Measurements from ENCODE around the gene DOCK1.
"Not testable (repeated sequence)": the region's sequence is repeated elsewhere in the genome, so short reads cannot be mapped to it uniquely, and the experiment has no call there.

Gene DOCK1

DNA sequence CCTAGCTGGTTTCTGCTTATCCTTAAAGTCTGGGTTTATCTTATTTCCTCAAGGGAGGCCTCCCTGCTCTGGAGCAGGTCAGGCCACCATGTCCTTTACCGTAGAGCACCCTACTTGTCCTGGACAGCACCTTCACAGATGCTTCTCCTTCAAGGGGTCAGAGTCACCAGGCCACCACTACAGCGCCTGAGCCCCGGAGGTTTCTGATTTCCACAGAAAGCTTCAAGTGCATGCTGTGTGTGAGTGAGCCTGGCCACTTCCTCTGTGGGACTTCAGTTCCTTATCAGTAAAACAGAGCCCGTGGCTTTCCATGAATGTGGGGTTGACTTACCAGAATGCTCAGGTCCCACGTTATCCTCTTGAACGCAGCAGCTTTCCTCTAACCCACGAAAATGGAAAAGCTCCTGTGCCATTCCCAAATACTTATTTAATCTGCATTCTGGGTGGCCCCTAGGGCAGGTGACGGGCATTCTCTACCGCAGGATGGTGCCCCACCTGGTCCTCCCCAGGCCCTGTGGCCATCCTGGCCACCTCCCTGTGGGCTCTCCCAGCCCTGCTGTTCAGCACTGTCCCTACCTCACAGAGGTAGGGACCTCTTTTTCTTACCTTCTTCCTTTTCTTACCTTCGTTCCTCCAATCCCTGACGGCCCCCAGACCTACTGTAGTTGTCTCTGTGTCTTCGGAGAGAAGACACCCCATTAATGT, 1.4 kb upstream of the DOCK1 start:
- DNase-seq (ENCODE audit: low read depth): no peak

GRCh38 chr10:126904516-126904817, 761 bp upstream of the DOCK1 start:
- no peak for DNase-seq (ENCODE audit: low read depth)

- DNase-seq (ENCODE audit: low read depth): no peak
These were observed 812 bp downstream of the DOCK1 start for GRCh38 chr10:126905776-126906703.

- no peak for DNase-seq (ENCODE audit: low read depth)
These were observed 1.6 kb downstream of the DOCK1 start for GRCh38 chr10:126906704-126907422.

GRCh38 chr10:126907423-126907970, 2.3 kb downstream of the DOCK1 start:
- no peak for DNase-seq (ENCODE audit: low read depth)

DNA sequence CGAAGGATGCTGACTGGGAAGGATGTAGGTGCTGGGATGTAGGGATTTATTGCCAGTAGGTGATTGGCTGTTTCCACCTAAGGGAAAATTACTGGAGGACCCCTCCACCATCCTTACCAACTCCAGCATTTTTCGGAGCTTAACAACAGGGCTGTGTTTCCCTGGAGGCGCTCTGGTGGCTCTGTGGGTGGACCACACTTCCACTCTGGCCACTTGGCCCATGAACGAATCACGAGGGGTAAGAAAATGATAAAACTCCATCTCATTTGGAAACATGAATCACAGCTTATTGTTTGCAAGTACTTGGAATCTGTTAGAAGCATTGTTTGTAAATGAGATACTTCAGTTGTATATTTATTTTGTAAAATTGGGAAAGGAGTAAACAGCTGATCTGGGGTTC, 3.0 kb downstream of the DOCK1 start:
- DNase-seq (ENCODE audit: low read depth): no peak

DNA sequence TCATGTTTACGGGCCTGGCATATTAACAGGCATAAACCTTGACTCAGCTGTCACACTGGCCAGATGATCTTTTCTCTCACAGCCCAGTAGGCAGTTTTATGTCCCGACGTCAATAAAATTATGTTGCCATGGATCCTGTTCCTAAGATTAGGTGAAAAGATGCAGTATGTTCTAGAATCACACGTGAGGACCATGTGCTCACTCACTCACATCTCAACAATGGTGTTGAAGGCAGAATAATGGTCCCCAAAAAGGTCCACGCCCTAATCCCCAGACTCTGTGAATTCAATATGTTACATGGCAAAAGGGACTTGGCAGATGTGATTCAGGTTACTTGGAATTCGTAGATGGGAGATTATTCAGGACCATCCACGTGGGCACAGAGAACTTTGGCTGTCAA, 3.5 kb downstream of the DOCK1 start:
- DNase-seq (ENCODE audit: low read depth): no peak

DNA sequence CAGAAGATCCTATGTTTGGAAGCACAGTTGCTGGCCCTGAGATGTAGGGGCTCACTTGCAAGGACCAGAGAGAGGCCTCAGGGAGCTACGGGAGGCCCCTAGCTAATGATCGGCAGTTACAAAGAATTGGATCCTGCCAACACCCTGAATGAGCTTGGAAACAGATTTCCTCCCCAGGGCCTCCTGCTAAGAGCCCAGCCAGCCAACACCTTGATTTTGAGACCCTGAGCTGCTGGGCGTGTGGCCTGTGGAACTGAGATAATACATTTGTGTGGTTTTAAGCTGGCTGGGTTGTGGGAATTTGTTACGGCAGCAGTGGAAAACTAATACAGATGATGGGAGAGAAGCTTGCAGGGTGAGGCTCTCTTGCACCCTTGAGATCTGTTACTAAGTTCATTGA, 3.9 kb downstream of the DOCK1 start:
- no peak for DNase-seq (ENCODE audit: low read depth)

DNA sequence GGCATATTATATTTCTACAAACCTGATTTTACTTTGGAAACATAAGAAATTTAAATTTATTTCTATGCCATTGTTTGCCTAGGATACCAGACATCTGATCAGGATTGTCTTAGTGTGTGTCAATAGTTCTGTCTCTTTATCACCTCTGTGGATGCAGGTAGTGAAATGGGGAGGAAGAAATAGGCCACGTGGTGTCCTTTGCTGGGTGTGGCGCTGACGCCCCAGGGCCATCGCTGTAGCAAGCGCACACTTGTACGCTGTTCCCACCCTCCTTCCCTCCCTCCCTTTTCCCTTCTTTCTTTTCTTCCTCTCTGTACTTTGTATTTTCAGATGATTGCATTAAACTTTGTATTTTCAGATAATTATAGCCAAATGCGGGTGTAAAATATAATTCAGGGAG, 5.0 kb downstream of the DOCK1 start:
- DNase-seq (ENCODE audit: low read depth): no peak

GRCh38 chr10:126910798-126911197, 5.6 kb downstream of the DOCK1 start:
- no peak for DNase-seq (ENCODE audit: low read depth)

- no peak for DNase-seq (ENCODE audit: low read depth)
These were observed 6.1 kb downstream of the DOCK1 start for GRCh38 chr10:126911301-126911700.

- DNase-seq (ENCODE audit: low read depth): no peak
These were observed 8.1 kb downstream of the DOCK1 start for GRCh38 chr10:126913316-126913715.

DNA sequence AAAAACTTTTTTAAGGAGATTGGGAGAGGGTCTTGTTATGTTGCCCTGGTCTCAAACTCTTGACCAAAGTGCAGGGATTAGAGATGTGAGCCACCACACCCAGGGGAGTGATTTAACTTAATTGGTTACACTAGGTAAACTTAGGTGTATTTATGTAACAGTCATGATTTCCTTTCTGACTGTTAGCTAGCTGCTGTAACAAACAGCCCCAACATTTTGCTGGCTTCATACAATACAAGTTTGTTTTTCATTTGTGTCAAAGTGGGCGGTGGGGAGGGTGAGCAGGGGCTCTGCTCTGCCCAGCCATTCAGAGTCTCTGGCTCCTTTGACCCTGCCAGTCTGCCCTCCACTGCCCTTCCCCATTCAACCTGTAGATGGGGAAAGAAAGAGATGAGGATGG, 9.3 kb downstream of the DOCK1 start:
- no peak for DNase-seq (ENCODE audit: low read depth)

DNA sequence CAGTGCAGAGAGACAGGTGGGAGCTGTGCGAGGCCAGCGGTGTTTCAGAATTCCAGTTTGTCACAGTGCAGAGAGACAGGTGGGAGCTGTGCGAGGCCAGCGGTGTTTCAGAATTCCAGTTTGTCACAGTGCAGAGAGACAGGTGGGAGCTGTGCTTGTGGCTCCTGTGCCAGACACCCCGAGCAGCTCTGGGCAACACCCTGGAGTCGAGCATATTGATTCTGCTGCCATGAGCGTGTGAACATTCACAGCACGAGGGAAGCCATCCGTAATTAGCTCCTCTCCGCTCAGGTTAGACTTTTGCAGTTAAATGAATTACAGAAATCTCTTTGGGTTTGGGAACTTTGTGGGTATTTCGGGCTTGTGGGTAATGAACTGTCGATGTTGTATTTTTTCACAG, 11.7 kb downstream of the DOCK1 start:
- DNase-seq (ENCODE audit: low read depth): not testable (repeated sequence)

DNA sequence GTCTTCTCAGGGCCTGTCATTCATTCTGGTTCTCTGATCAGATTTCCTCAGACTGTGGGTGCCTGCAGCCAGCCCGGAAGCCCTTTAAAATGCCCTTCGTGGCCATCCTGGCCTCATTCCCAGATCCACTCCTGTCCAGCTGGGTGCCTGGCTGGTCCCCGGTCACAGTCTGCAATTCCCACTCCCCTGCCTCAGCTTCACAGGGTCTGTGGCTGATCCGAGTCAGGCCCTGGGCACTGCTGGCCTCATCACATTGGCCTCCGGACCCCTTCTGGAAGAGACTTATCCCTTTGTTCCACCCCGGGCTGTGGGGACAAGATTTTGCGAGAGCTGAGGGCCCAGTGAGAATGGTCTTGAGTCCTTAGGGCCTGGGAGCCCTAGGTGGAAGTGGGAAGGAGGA, 12.1 kb downstream of the DOCK1 start:
- DNase-seq (ENCODE audit: low read depth): no peak

- no peak for DNase-seq (ENCODE audit: low read depth)
These were observed 13.0 kb downstream of the DOCK1 start for GRCh38 chr10:126917975-126918908.

DNA sequence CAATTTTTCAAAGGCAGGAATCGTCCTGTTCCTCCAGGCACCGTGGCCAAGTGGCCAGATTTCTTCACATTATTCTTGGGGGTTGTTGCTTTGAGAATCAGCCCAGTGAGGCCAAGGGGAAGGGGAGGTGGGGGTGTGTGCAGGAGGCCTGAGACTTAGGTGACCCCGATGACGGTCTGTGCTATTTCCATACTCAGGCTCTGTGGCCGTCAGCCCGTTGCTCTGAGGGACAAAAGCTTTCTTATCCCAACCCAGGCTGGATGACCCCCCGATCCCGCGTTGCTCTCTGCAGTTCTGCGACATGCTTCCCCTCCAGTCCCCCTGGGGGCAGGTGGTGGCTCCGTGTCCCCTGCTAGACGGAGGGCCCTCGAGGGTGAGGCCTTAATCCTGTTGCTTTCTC, 14.2 kb downstream of the DOCK1 start:
- DNase-seq (ENCODE audit: low read depth): no peak

- DNase-seq (ENCODE audit: low read depth): no peak
These were observed 15.9 kb downstream of the DOCK1 start for GRCh38 chr10:126921162-126921561.

GRCh38 chr10:126921974-126922525, 16.8 kb downstream of the DOCK1 start:
- DNase-seq (ENCODE audit: low read depth): peak; percentile 60

GRCh38 chr10:126924180-126924914, 19.1 kb downstream of the DOCK1 start:
- no peak for DNase-seq (ENCODE audit: low read depth)

DNA sequence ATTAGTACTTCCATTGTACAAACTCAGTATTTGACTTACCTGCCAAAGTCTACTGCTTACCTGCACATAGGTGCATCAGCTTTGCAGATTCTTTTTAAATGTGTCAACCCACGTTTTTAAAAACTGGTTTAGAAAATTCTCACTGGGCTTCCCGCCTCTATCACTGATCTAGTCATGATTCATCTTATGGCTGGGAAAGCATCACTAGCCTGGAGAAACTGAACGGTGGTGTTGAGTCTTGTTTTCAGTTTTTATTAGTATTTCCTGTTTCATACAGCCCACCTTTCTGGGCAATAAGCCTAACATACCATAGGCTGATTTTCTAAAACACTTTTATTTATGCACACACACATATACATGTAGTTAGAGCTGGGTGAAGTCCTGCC, 19.7 kb downstream of the DOCK1 start:
- DNase-seq (ENCODE audit: low read depth): no peak
